NCI-H345 treated with DMSO at 0.1 percent for 48 hours (cell line): Measurements from ENCODE around the gene BCS1L.

ENCODE experiments used
- DNase-seq: peaks from one replicate; lab custom pipeline; 2025; ENCODE audit not compliant: unreplicated experiment; lab: John Stamatoyannopoulos, UW

The BCS1L gene

DNA sequence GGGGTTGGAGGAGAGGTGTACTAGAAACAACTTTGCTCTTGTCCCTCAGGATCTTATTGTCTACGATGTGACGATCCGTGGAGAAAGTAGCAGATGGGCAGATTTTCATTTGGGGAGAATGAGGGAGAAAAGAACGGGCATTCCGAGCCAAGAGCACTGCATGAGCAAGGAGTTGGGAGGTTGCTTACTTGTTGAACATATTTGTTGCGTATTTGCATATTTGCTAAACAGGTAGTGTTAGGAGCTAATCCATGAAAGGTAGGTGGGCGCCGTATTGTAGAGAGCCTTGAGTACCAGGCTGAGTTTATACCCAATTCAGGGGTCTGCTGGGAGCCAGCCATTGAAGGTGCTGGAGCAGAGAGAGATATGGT, 490 bp downstream of the BCS1L start:
- DNase-seq, result no peak

DNA sequence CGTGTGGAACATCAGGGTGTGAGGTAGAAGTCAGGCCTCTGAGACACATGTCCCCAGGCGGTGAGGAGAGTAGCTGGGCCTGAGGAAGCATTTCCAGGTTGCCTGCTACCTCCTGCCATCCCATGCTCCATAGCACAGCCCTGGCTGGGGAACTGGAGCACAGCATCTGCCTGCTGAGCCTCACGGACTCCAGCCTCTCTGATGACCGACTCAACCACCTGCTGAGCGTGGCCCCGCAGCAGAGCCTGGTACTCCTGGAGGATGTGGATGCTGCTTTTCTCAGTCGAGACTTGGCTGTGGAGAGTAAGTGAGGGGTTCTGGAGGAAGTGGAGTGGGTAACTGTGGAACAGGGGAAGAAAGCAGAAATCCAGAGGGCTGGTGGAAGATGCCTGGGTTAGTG, 2.9 kb downstream of the BCS1L start:
- DNase-seq, result no peak

DNA sequence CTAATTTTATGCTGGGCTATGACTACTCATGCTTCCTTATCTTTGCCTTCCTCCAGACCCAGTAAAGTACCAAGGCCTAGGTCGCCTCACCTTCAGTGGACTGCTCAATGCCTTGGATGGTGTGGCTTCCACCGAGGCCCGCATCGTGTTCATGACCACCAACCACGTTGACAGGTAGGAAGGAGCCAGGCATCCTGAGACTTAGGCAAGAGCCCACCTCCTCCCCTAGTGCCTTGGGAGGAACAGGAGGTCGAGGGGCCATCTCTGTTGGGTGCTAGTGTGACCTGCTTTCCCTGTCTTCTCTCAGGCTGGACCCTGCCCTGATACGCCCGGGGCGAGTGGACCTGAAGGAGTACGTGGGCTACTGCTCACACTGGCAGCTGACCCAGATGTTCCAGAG, 3.3 kb downstream of the BCS1L start:
- no peak for DNase-seq

- DNase-seq, result no peak
Measured at GRCh38 chr2:218663901-218664300, 4.4 kb downstream of the BCS1L start.

- no peak for DNase-seq
Measured at GRCh38 chr2:218664653-218665052, 5.2 kb downstream of the BCS1L start.

GRCh38 chr2:218671097-218671653, 11.7 kb downstream of the BCS1L start:
- DNase-seq, result no peak

- DNase-seq, result peak; percentile 90
Measured at GRCh38 chr2:218671654-218672566, 12.4 kb downstream of the BCS1L start, which contains the start of the genes RNF25 and STK36. TSS of gene RNF25 (minus strand) at chr2:218672002. CDS start at chr2:218671970, 32 bp downstream. TSS of gene STK36 (plus strand) at chr2:218672086. CDS start at chr2:218672830, 744 bp downstream.

DNA sequence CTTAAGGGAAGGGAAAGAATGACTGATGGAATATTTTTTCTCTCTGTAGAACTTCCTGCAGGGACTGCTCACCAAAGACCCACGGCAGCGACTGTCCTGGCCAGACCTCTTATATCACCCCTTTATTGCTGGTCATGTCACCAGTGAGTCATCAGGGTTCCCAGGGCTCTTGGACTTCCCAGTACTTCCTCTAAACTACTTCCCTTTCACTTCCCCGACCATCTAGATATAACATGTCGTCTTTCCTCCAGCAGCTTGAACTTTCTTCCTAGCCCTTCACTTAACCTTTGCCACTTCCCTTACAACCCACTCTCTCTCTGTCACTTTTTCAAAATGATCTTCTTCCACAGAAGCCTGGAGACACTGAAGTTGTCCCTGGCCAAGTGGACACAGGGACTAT, 19.6 kb downstream of the BCS1L start:
- no peak for DNase-seq

GRCh38 chr2:218680061-218680460, 20.6 kb downstream of the BCS1L start:
- no peak for DNase-seq

DNA sequence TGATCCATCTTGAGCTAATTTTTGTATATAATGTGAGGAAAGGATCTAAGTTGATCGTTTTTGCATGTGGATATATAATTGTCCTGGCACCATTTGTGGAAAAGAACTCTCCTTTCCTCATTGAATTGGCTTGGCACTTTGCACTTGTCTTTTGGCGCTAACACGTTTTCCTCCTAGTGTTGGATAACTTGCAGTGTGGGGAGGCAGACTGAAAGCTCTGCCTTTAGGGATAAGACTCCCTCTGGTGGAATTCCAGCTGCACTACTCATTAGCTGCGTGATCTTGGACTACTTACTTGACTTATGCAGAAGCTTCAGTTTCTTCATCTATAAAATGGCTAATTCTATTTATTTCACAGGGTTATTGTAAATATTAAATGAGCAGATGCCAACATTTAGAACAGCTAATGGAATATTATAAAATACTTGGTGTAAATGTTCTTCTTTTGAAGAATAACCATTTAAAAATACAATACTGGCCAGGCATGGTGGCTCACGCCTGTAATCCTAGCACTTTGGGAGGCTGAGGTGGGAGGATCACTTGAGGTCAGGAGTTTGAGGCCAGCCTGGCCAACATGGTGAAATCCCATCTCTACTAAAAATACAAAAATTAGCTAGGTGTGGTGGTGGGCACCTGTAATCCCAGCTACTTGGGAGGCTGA, 28.0 kb downstream of the BCS1L start:
- DNase-seq, result peak; percentile 20

DNA sequence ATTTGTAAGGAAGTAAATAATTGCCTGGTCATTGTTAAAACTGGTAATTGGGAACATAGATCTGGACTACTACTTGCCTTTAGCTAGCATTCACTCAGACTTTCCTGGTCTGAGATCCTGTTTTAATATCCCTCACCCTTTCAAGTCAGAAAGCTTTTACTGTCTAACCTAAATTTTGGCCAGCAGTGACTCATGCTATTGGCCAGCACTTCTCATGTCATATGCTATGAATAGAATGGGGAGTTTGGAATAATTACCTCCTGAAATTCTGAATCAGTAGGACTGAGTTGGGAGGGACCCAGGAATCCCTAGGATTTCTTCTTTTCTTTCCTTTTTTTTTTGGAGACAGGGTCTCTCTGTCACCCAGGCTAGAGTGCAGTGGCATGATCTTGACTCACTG, 31.8 kb downstream of the BCS1L start:
- DNase-seq, result no peak

GRCh38 chr2:218694405-218695145, 35.1 kb downstream of the BCS1L start:
- DNase-seq, result no peak

- DNase-seq, result no peak
Measured at GRCh38 chr2:218698885-218699284, 39.4 kb downstream of the BCS1L start.

- DNase-seq, result no peak
Measured at GRCh38 chr2:218701806-218702205, 42.3 kb downstream of the BCS1L start.

DNA sequence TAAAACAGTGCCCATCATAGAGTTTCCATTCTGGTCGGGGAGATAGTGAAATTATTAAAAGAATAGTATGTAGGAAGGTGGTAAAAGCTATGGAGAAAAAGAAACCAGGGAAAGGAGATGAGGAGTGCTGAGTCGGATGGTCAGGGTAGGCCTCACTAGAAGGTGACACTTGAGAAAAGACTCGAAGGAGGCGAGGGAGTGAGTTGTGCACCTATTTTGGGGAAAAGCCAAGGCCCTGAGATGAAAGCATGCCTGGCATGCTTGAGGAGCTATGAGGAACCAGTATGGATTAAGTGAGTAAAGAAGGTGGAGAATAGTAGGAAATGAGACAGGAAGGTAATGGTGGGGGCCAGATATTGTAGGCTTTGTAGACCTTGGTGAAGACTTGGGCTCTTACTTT, 43.9 kb downstream of the BCS1L start:
- no peak for DNase-seq

DNA sequence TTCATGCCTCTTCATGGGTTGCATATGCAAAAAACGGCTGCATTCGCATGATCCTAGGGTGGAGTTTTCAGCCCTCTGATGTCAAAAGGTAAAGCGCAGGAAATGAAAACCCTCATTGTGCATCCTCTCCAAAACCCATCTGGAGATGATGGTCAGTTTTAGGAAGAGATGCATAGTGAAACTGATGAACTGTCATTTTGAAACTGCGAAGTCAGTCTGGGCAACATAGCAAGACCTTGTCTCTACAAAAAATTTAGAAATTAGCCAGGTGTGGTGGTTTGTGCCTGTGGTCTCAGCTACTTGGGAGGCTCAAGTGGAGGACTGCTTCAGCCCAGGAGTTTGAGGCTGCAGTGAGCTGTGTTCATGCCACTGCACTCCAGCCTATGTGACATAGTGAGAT, 48.6 kb downstream of the BCS1L start:
- DNase-seq, result no peak

- DNase-seq, result no peak
Measured at GRCh38 chr2:218709908-218710307, 50.4 kb downstream of the BCS1L start.

GRCh38 chr2:218710334-218710686, 50.8 kb downstream of the BCS1L start:
- no peak for DNase-seq

DNA sequence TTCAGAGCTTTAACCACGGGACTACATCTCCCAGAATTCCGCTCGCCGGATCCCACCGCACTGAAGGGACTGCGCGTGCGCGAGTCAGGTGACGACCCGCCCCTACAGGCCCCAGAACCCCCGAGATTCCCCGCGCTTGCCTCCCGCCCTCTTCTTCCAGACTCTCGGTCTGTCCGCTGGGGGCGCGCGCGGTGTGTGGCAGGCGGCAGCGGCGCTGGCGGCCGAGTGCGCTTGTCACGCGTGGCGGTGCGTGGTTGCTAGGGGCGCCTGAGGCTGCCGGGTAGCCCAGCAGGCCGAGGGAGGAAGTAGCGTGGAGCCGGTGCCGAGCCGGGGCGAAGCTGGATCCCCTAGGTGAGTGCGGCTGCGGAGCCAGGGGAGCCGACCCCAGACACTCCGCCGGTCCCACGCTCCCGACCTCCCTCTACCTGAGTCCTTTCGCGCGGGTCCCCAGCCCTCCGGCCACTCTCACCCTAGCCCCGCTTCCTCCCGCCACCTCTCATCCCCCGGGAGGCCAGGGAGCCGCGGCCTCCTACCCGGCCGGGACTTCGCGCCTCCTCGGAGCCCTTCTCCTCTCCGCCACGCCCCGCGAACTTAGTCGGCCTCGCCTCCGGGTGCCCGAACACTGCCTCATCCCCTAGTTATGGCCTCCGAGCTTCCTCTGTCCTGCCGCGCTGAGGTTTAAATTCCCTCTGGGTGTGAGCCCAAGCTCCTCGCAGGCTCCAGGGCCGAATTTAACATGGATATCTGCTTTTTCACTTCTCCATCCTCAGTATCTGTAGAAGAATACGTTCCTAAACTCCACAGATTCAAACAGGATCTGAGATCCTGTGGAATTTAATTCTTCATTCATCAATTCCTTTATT, 51.4 kb downstream of the BCS1L start, which contains the start of gene TTLL4:
TTLL4 (plus strand) TSS at position 149 of the 863 bp plus-strand sequence. CDS start 26,842 bp downstream, outside the sequence.
- peak; percentile 91 for DNase-seq

DNA sequence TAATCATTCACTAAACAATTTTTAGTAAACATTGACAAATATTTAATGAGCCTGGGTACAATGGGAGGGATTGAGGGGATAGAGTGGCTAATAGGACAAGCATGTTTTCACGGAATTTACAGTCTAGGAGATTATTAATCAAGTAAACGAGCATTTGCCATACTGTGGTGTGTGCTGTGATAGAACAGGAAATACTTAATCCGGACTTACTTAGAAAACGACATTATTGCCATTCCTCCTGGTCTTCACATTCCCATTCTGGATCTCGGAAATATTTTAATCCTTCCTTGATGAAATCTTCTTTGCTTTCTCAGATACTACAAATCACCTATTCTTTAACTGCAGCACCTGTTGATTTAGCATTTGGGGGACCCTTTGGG, 52.1 kb downstream of the BCS1L start:
- DNase-seq, result no peak
